Natural killer cell (primary cell): ENCODE results near the gene PTP4A2. TPM values are rescaled to one million over a fixed set of nuclear protein-coding genes. Genes with fewer than 3 reads are reported as not detected.

Experiments used
- ATAC-seq, 3 donors: fragments of 150-1000 bp in 2 of 3; fragments of 200-7000 bp in 1 of 3; cut with Tn5 transposase; 1 replicate in 1 of 3; 2 replicates in 2 of 3; pipeline ENCODE4 v1.10.0; 2021; ENCODE audit warnings: mild to moderate bottlenecking in 2 of 3, moderate library complexity in 2 of 3
- DNase-seq, 2 donors: peaks; one replicate each; pipeline versions ENCODE4 v3.0.0 to v3.0.0-alpha.2; 2013 to 2021; ENCODE audit warnings: mixed read lengths in 1 of 2
- H3K27ac ChIP-seq: one replicate; pipeline ENCODE4 v1.5.1; 2013; ENCODE audit warnings: mild to moderate bottlenecking, low read length
- H3K27me3 ChIP-seq: one replicate; pipeline ENCODE4 v1.6.1; 2013; ENCODE audit warnings: low read length; ENCODE audit not compliant: control insufficient read depth, insufficient read depth
- H3K36me3 ChIP-seq: one replicate; pipeline ENCODE4 v1.6.1; 2013; ENCODE audit warnings: low read length; ENCODE audit not compliant: control insufficient read depth, insufficient read depth
- H3K4me1 ChIP-seq: one replicate; pipeline ENCODE4 v1.6.1; 2013; ENCODE audit warnings: low read length; ENCODE audit not compliant: control insufficient read depth, insufficient read depth
- H3K4me3 ChIP-seq: one replicate; pipeline ENCODE4 v1.5.1; 2013; ENCODE audit warnings: low read length
- H3K9me3 ChIP-seq: one replicate; pipeline ENCODE4 v1.6.1; 2013; ENCODE audit warnings: low read length; ENCODE audit not compliant: control insufficient read depth, insufficient read depth
- H3K27ac Mint-ChIP-seq, 2 donors: one replicate each; pipeline ENCODE4 v1.8.0; 2022; ENCODE audit warnings: mild to moderate bottlenecking in 2 of 2, mixed read lengths in 2 of 2, moderate library complexity in 1 of 2
- H3K27me3 Mint-ChIP-seq, 2 donors: one replicate each; pipeline ENCODE4 v1.8.0; 2022; ENCODE audit warnings: low read depth in 2 of 2, mixed read lengths in 2 of 2
- H3K36me3 Mint-ChIP-seq: one replicate; pipeline ENCODE4 v1.8.0; 2022; ENCODE audit warnings: mixed read lengths
- H3K4me1 Mint-ChIP-seq, 2 donors: one replicate each; pipeline ENCODE4 v1.8.0; 2022; ENCODE audit warnings: mixed read lengths in 2 of 2
- H3K4me3 Mint-ChIP-seq: one replicate; pipeline ENCODE4 v1.8.0; 2022; ENCODE audit warnings: mild to moderate bottlenecking, moderate library complexity, mixed read lengths
- H3K9me3 Mint-ChIP-seq, 2 donors: one replicate each; pipeline ENCODE4 v1.8.0; 2022; ENCODE audit warnings: mixed read lengths in 2 of 2
- WGBS: methylation state at CpG from one replicate; pipeline ENCODE4 v1.1.7; 2013; ENCODE audit warnings: missing lambda C conversion rate; ENCODE audit not compliant: insufficient coverage; 5-methylcytosine and 5-hydroxymethylcytosine counted together
- intact Hi-C: fragments of 100-400 bp; cut with micrococcal nuclease; formaldehyde crosslinking; loops from one replicate; pipeline ENCODE4 v1.14.2; 2022
- total RNA-seq, 4 donors: library from RNA; stranded (reverse); fragments of 120-200 nt in 1 of 4; gene quantifications; one replicate each; pipeline versions ENCODE4 v1.2.3 to v1.2.4, GENCODE V29; 2013 to 2022
- TF ChIP-seq, protein P1 (sequence below): fragments of 200-600 bp; IDR thresholded peaks from one replicate; pipeline ENCODE4 v1.8.0; 2022; ENCODE audit warnings: antibody characterized with exemption

PTP4A2 gene
- total RNA-seq, 3 donors from 2014 or later (not counting 1 experiment from before 2014, with no cell fraction given) = 435 to 527 (median 443) TPM

DNA sequence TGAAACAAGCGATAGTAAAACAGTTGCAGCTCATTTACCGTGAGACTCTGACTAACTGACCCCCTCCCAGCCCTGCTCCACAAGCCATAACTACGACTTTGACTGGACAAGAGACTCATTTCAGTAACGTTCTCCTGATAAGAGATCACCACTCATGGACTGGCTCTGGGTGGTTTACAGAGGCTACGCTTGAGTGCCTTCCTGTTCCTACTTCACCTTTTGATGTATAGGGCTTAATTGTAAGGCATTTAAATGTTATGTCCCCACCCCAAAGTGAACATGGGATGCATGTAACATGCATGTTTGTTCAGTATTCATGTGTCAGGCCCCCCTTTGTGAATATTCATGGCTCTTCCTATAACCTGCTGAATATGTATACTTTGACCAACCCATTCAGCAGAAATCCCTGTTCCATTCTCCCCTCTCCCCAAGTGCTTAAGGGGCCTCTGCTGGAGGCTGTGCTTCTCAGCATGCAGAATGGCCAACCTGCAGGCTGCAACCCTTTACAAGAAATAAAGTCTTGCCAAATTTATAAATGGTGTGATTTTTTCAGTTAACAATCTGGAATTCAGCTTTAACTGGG is 71.6 kb downstream of the PTP4A2 start:
- Histone ChIP-seq H3K4me3 (no peak overlapping the region), H3K27ac (no peak overlapping the region), H3K9me3 (no peaks in the 10 kb centered on the region), H3K4me1 (no peaks in the 10 kb centered on the region), H3K27me3 (no peaks in the 10 kb centered on the region), H3K36me3 (no peaks in the 10 kb centered on the region)
- intact Hi-C loops = no loop called here
- Mint-ChIP-seq H3K27me3 (no peaks in the 10 kb centered on the region), H3K27ac (no peak overlapping the region), H3K4me1 (peaks cover 26 to 31% of the 10 kb centered on the region in 2 donors), H3K9me3 (no peaks in the 10 kb centered on the region), H3K36me3 (no peaks in the 10 kb centered on the region), H3K4me3 (no peak overlapping the region)
- ATAC-seq = no peak
- DNase-seq = no peak
- TF ChIP-seq, protein P1, sequence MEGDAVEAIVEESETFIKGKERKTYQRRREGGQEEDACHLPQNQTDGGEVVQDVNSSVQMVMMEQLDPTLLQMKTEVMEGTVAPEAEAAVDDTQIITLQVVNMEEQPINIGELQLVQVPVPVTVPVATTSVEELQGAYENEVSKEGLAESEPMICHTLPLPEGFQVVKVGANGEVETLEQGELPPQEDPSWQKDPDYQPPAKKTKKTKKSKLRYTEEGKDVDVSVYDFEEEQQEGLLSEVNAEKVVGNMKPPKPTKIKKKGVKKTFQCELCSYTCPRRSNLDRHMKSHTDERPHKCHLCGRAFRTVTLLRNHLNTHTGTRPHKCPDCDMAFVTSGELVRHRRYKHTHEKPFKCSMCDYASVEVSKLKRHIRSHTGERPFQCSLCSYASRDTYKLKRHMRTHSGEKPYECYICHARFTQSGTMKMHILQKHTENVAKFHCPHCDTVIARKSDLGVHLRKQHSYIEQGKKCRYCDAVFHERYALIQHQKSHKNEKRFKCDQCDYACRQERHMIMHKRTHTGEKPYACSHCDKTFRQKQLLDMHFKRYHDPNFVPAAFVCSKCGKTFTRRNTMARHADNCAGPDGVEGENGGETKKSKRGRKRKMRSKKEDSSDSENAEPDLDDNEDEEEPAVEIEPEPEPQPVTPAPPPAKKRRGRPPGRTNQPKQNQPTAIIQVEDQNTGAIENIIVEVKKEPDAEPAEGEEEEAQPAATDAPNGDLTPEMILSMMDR = no peak
- 65% methylated on average over 5 of the region's 5 CpGs for WGBS

DNA sequence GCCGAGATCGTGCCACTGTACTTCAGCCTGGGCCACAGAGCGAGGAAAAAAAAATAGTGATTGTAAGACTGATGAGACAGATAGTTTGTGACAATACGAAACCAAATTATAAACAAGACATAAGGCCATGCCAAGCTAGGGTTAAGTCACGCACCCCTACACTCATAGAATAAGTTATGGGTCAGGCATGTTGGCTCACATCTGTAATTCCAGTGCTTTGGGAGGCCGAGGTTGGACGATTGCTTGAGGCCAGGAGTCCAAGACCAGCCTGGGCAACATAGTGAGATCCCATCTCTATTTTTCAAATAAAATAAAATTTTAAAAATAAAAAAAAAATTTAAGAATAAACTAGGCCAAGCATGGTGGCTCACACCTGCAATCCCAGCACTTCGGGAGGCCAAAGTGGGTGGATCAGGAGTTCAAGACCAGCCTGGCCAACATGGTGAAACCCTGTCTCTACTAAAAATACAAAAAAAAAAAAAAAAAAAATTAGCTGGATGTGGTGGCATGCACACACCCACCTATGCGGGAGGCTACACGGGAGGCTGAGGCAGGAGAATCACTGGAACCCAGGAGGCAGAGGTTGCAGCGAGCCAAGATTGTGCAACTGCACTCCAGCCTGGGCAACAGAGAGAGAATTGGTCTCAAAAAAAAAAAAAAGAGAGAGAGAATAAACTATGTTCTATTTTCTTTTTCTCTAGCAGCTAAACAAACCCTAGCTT is 72.3 kb downstream of the PTP4A2 start:
- intact Hi-C loops = no loop called here
- H3K36me3 Mint-ChIP-seq = no peaks in the 10 kb centered on the region
- H3K27ac Mint-ChIP-seq = no peak overlapping the region
- no peak overlapping the region for H3K27ac ChIP-seq
- DNase-seq (no peak), ATAC-seq (no peak)
- no peaks in the 10 kb centered on the region for H3K9me3 ChIP-seq
- peaks cover 19 to 26% of the 10 kb centered on the region in 2 donors for H3K4me1 Mint-ChIP-seq
- no peaks in the 10 kb centered on the region for H3K4me1 ChIP-seq
- H3K4me3 Mint-ChIP-seq = no peak overlapping the region
- no peaks in the 10 kb centered on the region for H3K27me3 ChIP-seq
- TF ChIP-seq, protein P1 = no peak
- no peaks in the 10 kb centered on the region for H3K36me3 ChIP-seq
- 97% methylated on average over 9 of the region's 11 CpGs for WGBS
- no peak overlapping the region for H3K4me3 ChIP-seq
- no peaks in the 10 kb centered on the region for H3K9me3 Mint-ChIP-seq
- H3K27me3 Mint-ChIP-seq = no peaks in the 10 kb centered on the region

DNA sequence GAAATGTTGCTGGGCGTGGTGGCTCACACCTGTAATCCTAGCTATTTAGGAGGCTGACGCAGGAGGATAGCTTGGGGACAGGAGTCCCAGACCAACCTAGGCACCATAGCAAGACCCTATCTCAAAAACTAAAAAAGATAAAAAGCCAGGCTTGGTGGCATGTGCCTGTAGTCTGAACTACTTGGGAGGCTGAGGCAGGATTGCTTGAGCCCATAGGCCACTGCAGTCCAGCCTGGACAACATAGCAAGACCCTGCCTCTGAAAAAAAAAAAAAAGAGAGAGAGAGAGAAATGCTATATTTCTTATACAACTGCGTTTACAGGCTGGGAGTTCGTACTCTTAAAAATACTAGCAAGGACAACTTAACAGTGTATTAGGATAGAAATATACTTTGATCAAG is 76.1 kb downstream of the PTP4A2 start:
- Histone ChIP-seq H3K27me3 (no peaks in the 10 kb centered on the region), H3K36me3 (no peaks in the 10 kb centered on the region), H3K27ac (no peak overlapping the region), H3K4me1 (no peaks in the 10 kb centered on the region), H3K9me3 (no peaks in the 10 kb centered on the region), H3K4me3 (no peak overlapping the region)
- Mint-ChIP-seq H3K9me3 (no peaks in the 10 kb centered on the region), H3K4me3 (no peak overlapping the region), H3K4me1 (peaks cover 0 to 7% of the 10 kb centered on the region in 2 donors), H3K27me3 (no peaks in the 10 kb centered on the region), H3K36me3 (no peaks in the 10 kb centered on the region), H3K27ac (no peak overlapping the region)
- ATAC-seq = no peak
- TF ChIP-seq, protein P1 = no peak
- intact Hi-C loops = no loop called here
- DNase-seq = no peak
- WGBS = 95% methylated on average over 2 of the region's 4 CpGs
